ENCODE data around the gene PIGS.

The PIGS gene

GRCh38 chr17:28551421-28552175 lies 19.7 kb downstream of the PIGS start:
- in situ Hi-C loops (cut with HindIII; ENCODE audit: low sequenced_read_pairs), result no loop called here

DNA sequence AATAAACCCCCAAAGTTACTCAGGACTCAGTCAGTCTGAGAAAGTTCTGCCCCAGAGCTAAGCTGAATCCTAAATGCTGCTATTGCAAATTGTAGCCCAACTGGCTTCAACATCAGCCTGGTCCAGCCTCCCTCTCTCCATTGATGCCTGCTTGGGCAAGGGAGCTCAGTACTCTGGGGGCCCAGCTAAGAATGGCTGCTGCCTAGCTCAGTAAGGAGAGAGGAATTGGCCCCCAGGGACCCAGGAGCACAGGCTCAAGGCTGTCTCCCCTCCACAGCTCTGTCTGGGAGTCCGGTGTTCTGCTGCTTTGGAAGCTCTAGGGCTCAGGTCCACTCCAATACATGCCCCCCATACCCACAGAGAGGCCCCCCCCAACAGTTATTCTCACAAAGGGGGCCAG lies 20.5 kb downstream of the PIGS start:
- in situ Hi-C loops (cut with HindIII; ENCODE audit: low sequenced_read_pairs), result no loop called here

DNA sequence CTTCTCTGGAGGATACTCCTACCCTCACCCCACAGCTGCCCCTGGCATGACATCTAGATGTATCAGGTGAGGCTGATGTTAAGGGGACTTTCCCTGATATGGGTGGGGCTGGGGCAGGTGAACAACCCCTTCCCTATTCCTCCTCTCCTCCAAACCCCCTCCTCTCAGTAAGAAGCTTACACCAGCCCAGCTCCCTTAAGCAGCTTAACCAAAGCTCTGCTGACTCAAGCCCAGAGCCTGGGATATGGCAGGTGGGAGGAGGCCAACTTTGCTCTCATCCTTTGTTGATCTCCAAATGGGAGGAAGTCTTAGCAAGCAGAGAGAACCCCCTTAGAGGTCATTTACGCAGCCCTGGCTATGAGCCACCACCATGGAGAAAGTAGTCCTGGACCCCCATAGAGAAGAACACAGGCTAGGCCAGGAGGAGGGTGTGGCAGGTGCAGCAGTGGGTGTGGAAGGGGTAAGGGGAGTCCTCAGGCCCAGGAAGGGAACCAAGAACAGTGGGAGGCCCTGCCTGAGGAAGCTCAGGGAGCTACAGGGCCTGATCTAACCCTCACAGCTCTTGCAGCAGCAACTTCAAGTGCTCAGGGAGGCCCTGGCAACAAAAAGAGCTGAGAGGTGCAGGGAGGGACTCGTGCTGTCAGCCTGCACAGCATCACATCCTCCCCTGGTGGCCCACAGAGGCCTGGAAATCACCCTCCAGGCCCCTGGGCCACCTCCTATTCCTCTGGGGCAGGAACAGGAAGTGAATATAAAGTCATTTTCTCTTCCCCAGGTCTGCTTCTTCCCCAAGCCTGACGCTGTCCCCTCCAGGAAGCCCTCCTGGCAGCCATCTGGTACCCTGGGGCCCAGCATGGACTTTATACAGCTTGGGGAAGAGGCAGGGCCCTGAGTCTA lies 21.8 kb downstream of the PIGS start:
- in situ Hi-C loops (cut with HindIII; ENCODE audit: low sequenced_read_pairs), result loop anchor here (5.0 kb wide), 2 partner anchors 43 to 52 kb away; no protein-coding TSS in a partner anchor

DNA sequence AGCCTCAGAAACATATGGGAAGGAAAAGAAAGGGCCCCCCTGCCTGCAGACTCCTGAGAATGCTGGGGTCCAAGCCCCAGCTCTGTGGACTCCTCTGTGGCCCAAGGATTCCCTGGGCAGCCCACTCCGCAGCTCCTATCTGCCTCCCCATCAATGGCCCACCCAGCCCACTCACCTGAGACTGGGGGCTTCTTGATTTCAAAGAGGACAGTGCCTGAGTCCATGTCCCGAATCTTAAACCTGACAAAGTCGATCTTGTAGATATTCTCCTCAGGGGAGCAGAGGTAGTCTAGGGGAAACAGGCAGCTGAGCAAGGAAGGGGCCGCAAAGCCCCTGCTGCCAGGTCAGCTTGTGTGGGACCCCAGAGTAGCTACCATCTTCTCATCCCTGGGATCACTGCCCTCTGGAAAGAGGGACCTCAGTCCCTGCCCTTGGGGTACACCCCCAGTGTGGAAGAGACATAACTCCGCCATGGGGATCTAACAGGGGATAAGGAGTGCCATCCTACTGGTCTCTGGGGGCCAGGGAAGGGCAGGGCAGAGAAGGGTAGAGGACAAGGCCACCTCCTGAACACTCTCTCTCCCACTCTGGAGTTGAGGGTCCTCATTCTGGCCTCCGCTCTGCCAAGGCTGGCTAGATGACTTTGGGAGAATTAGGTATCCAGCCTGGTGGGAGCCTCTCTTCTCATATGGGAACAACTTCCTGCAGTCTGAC lies 22.8 kb downstream of the PIGS start:
- in situ Hi-C loops (cut with HindIII; ENCODE audit: low sequenced_read_pairs), result loop anchor here (5.0 kb wide), 2 partner anchors 44 to 51 kb away; no protein-coding TSS in a partner anchor

DNA sequence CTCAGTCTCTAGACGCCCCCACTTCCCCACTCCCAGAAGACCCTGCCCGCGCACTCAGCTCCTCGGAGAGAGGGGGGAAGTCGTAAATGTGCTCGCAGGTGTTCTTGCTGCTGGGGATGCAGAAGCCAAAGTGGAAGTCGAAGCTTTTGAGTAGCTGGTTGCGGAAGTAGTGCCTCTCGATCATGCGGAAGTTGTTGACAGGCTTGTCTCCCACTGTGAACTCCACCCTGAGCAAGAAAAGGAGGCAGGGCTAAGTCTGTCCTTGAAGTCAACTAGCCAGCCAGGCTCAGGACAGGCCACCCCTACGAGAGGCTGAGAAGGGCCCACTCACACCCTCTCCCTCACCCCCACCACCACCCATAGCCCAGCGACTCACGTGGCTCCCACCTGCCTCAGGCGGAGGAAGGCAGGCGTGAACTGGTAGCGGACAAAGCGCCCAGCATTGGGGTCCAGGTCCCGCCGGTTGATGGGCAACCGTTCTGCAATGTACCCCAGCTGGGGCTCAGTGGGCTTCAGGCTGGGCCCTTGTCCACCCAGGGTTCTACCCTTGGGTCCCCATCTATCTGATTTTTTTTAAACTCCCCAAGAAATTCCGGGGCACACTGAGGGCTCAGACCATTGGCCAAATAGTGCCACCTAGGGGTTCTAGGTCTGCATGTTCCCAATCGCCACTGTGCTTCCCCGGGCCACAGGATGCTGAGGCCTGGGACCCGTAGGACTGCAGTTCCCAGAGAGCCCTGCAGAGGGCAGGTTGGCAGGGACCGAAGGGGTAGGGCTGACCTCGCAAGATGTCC lies 23.5 kb downstream of the PIGS start:
- in situ Hi-C loops (cut with HindIII; ENCODE audit: low sequenced_read_pairs), result loop anchor here (5.0 kb wide), 2 partner anchors 44 to 51 kb away; no protein-coding TSS in a partner anchor

DNA sequence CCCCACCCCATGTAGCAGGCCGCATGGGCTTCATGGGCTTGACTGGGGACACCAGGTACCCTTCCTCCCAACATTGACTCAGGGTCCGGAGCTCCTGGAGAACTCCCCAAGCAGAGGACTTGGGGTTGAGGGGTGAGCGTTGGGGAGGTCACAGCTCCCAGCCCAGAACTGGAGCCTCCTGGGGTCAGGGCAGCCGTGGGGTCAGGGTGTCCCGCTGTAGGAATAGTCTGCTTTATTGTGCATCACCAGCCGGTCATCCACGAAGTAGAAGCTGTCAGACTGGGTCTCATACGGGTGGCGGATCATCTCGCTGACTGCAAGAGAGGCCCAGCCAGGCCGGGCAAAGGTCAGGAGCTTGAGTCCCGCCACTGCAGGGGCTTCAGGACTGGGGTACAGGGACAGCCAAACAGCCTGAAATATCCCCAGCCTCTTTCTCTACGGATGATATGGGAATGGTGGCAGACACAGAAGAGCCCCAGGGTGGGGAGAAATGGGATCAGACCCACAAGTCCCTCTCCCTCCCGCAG lies 24.2 kb downstream of the PIGS start:
- in situ Hi-C loops (cut with HindIII; ENCODE audit: low sequenced_read_pairs), result loop anchor here (5.0 kb wide), 2 partner anchors 45 to 50 kb away; no protein-coding TSS in a partner anchor

DNA sequence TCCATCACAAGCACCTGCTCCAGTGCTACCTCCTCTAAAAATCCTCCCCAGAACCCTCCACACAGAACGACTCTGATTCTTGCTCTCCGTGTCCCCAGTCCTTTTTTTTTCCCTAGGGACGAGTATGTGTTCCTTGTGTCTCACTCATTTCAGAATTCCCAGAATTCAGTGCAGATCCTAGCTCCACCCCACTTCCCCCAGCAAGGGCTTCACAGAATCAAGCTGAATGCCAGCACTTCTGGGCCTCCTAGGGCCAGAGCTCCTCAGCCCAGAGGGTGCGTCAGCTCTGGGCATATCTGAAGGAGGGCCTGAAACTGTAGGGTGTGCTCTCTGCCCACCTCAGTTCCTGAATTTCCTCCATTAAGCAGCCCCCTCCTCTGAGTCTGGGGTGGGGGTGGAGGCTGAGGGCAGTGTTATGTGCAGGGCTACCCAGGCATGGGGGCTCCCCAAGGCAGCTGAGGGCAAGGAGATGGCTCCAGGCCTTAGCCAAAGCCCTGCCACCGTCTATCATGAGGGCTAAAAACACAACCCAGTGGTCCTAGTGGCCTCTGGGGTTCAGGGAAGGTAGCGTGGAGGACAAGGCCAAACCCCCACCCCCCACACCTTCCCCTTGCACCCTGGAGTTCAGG lies 25.4 kb downstream of the PIGS start:
- in situ Hi-C loops (cut with HindIII; ENCODE audit: low sequenced_read_pairs), result loop anchor here (5.0 kb wide), 2 partner anchors 46 to 49 kb away; no protein-coding TSS in a partner anchor

- in situ Hi-C loops (cut with HindIII; ENCODE audit: low sequenced_read_pairs), result loop anchor here (5.0 kb wide), 2 partner anchors 47 to 48 kb away; no protein-coding TSS in a partner anchor
Observed at GRCh38 chr17:28545141-28545503, 26.2 kb downstream of the PIGS start.

DNA sequence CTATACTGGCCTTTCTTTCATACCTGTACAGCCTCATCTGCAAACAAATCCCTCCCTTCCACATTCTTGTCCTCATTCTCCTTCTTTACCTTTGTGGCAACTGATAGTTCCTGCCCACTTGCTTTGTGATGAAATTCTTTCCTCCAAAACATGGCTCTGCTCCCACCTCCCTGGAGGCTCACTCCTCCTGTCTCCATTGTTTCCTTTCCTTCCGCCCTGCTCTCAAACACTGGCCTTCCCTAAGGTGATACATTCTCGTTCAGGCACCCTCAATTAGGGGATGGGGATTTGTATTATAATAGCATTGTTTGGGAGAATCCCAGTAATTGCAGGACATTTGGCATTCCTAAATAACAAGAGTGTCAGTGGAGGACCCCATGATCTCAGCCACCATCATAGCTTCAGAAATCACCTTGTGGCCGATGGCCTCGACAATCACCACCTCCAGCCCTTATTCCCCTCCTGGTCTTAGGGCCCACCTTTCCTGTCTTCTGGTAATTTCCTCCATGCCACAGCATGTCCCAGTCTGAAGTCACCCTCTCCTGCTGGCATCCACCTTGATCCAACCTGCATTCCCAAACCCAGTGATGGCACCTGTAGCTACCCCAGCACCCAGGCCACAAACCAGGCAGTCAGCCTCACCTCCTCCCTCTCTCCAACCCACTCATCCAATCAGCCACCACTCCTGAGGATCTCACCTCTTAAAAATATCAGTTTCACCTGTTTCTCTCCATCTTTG lies 26.8 kb downstream of the PIGS start:
- in situ Hi-C loops (cut with HindIII; ENCODE audit: low sequenced_read_pairs), result loop anchor here (5.0 kb wide), 2 partner anchors 47 to 48 kb away; no protein-coding TSS in a partner anchor

GRCh38 chr17:28541439-28541838 lies 29.9 kb downstream of the PIGS start:
- in situ Hi-C loops (cut with HindIII; ENCODE audit: low sequenced_read_pairs), result no loop called here

- in situ Hi-C loops (cut with HindIII; ENCODE audit: low sequenced_read_pairs), result no loop called here
Observed at GRCh38 chr17:28540231-28540630, 31.1 kb downstream of the PIGS start.

DNA sequence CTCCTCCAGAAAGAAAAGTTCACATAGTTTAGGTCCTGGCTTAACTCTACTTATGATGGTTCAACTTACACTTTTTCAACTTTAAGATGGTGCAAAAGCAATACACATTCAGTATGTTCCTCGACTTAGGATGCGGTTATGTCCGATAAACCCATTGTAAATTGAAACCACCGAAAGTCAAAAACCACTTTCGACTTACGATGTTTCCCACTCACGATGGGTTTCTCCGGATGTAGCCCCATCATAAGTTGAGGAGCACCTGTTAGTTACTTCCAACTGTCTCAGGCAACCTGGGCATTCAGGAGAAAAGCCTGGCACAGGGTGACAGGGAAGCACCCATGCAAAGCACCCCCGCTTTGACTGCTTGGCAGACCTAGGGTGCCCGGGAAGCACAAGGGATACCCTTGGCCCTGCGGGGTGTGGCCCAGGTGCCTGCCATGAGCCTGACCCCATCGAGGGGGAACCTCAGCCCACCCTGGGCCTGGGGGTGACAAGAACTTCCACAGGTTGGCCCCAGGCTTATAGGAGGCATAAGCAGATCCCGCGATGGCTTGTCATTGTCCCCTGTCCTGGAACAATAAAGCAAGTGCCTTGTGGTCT lies 32.9 kb downstream of the PIGS start:
- in situ Hi-C loops (cut with HindIII; ENCODE audit: low sequenced_read_pairs), result no loop called here

- in situ Hi-C loops (cut with HindIII; ENCODE audit: low sequenced_read_pairs), result no loop called here
Observed at GRCh38 chr17:28537219-28537610, 34.1 kb downstream of the PIGS start.

DNA sequence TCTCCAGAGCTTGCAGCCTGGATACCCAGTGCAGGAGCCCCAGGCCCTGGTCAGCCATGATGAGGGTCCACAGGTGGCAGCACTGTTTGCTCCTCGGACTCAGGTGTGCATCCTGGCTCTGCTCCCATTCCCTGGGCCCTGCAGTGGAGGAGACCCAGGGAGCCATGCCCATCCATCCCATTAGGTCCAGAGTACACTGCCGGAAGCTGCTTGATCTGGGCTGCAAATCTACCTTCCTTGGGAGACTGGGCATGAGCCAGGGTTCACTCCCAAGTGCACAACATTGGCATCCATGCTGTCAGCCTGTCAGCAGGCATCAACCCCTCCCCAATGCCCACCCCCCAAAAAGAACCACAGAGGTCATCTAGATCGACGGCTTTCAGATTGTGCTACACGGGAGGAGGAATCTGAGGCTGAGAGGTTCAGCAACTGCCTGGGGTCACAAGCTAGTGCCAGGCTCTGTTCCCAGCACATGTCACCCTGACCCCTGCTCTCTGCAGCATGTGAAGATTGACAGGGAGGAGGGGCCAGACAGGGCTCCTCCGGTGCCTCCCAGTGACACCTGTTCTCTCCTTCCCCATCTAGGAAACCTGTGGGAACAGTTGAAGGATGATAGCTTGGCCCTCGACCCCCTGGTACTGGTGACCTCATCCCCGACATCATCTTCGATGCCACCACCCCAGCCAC lies 34.6 kb downstream of the PIGS start:
- in situ Hi-C loops (cut with HindIII; ENCODE audit: low sequenced_read_pairs), result no loop called here

GRCh38 chr17:28534740-28535375 lies 36.5 kb downstream of the PIGS start:
- in situ Hi-C loops (cut with HindIII; ENCODE audit: low sequenced_read_pairs), result no loop called here

DNA sequence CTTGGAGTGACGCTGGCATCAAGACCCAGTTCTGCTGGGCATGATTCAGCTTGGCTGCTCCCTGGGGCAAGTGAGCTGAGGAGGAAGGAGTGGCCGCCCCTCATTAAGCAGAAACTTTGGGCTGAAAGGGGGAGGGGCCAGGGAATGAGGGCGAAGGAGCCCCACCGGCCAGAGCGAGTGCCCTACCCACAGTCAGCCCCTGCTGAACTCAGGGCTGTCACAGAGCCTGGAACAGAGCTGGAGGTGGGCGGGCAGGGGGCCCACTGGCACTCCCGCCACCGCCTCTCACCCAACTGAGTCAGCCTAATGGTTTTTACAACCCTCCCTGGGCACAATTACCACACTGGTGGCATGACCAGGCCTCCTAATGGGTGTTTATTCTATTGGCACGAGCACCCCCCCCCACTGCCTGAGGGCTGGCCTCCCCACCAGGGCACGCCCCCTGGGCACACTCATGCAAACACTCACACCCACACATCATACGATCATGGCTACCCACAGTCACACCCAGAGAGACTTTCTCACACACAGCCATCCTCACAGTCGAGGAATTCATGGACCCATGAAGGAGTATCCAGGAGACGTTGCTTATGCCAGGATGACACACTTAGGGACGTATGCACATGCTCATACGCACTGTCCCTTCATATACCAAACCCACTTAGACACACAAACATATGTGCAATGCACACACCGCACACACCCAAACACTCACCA lies 38.1 kb downstream of the PIGS start:
- in situ Hi-C loops (cut with HindIII; ENCODE audit: low sequenced_read_pairs), result no loop called here
